Esophagus squamous epithelium (tissue), 5 donors: Measurements from ENCODE around the gene CYSRT1. TPM values are rescaled to one million over a fixed set of nuclear protein-coding genes. Genes with fewer than 3 reads are reported as not detected.
"Not testable (repeated sequence)": the region's sequence is repeated elsewhere in the genome, so short reads cannot be mapped to it uniquely, and the experiment has no call there.

Experiments used
- DNase-seq: peaks from one replicate; lab custom pipeline; 2025; lab: John Stamatoyannopoulos, UW
- H3K27ac ChIP-seq, 4 donors: fragments of 200-600 bp; sonication (generic); one replicate each; pipeline ENCODE4 v1.5.1; 2016 to 2019; ENCODE audit warnings: mild to moderate bottlenecking in 1 of 4
- H3K27me3 ChIP-seq, 4 donors: fragments of 200-600 bp; sonication (generic); 1 replicate in 3 of 4; 2 replicates in 1 of 4; pipeline versions ENCODE4 v1.5.1 to v1.6.0; 2017 to 2021; ENCODE audit warnings: antibody characterized with exemption in 1 of 4
- H3K36me3 ChIP-seq, 3 donors: fragments of 200-600 bp; sonication (generic); one replicate each; pipeline ENCODE4 v1.5.1; 2016 to 2019
- H3K4me1 ChIP-seq, 3 donors: fragments of 200-600 bp; sonication (generic); one replicate each; pipeline ENCODE4 v1.5.1; 2017 to 2019
- H3K4me3 ChIP-seq, 4 donors: fragments of 200-600 bp; sonication (generic); 1 replicate in 3 of 4; 2 replicates in 1 of 4; pipeline ENCODE4 v1.5.1; 2016 to 2019; ENCODE audit warnings: mild to moderate bottlenecking in 2 of 4, moderate library complexity in 1 of 4
- H3K9me3 ChIP-seq, 3 donors: fragments of 200-600 bp; sonication (generic); one replicate each; pipeline ENCODE4 v1.5.1; 2016 to 2019
- POLR2A ChIP-seq, 4 donors: fragments of 450-650 bp; IDR thresholded peaks; one replicate each; pipeline ENCODE4 v1.6.1; 2017; ENCODE audit warnings: antibody characterized with exemption in 4 of 4, mild to moderate bottlenecking in 4 of 4, moderate library complexity in 3 of 4
- WGBS, 2 donors: methylation state at CpG; one replicate each; pipeline ENCODE4 v1.1.5; 2018; 5-methylcytosine and 5-hydroxymethylcytosine counted together
- intact Hi-C: fragments of 100-400 bp; cut with DNase I; formaldehyde crosslinking; loops from one replicate; pipeline ENCODE4 v1.15.0; 2022
- total RNA-seq, 4 donors: library from RNA; depleted of rRNA; stranded (reverse); fragments of >200 nt; gene quantifications; one replicate each; pipeline ENCODE4 v1.1.0, GENCODE V29; 2016
- TF ChIP-seq, protein P1 (sequence below), 6 experiments: fragments of 450-650 bp in 4 of 6; fragments of 200-600 bp in 2 of 6; sonication (generic) in 2 of 6; IDR thresholded peaks; one replicate each; pipeline ENCODE4 v1.5.1; 2016 to 2019; ENCODE audit warnings: antibody characterized with exemption in 6 of 6, mild to moderate bottlenecking in 4 of 6, moderate library complexity in 4 of 6
- donor health status: DM: yes; HTN: yes; CAD: no.

The CYSRT1 gene
- total RNA-seq, 4 donors from 2014 or later = 114 to 301 (median 152) TPM

- WGBS, 2 donors = no CpG with 5 or more reads among the region's 83 CpGs
- intact Hi-C loops = no loop called here
- Histone ChIP-seq H3K27ac (peak overlapping the region; percentile 94 to 100 (median 98)), H3K36me3 (peaks cover 6 to 21% (median 21%) of the 10 kb centered on the region in 3 donors), H3K4me1 (peaks cover 39 to 86% (median 41%) of the 10 kb centered on the region in 3 donors), H3K4me3 (peak overlapping the region; percentile 74 to 97 (median 88)), H3K9me3 (no peaks in the 10 kb centered on the region), H3K27me3 (no peaks in the 10 kb centered on the region)
- no peak for DNase-seq
- TF ChIP-seq, protein P1, sequence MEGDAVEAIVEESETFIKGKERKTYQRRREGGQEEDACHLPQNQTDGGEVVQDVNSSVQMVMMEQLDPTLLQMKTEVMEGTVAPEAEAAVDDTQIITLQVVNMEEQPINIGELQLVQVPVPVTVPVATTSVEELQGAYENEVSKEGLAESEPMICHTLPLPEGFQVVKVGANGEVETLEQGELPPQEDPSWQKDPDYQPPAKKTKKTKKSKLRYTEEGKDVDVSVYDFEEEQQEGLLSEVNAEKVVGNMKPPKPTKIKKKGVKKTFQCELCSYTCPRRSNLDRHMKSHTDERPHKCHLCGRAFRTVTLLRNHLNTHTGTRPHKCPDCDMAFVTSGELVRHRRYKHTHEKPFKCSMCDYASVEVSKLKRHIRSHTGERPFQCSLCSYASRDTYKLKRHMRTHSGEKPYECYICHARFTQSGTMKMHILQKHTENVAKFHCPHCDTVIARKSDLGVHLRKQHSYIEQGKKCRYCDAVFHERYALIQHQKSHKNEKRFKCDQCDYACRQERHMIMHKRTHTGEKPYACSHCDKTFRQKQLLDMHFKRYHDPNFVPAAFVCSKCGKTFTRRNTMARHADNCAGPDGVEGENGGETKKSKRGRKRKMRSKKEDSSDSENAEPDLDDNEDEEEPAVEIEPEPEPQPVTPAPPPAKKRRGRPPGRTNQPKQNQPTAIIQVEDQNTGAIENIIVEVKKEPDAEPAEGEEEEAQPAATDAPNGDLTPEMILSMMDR (IDR thresholded peaks at IDR 0.05) = no peak
- TF ChIP-seq POLR2A (IDR thresholded peaks at IDR 0.05) = no peak
Measured at GRCh38 chr9:137241490-137242268, 16.7 kb downstream of the CYSRT1 start.

DNA sequence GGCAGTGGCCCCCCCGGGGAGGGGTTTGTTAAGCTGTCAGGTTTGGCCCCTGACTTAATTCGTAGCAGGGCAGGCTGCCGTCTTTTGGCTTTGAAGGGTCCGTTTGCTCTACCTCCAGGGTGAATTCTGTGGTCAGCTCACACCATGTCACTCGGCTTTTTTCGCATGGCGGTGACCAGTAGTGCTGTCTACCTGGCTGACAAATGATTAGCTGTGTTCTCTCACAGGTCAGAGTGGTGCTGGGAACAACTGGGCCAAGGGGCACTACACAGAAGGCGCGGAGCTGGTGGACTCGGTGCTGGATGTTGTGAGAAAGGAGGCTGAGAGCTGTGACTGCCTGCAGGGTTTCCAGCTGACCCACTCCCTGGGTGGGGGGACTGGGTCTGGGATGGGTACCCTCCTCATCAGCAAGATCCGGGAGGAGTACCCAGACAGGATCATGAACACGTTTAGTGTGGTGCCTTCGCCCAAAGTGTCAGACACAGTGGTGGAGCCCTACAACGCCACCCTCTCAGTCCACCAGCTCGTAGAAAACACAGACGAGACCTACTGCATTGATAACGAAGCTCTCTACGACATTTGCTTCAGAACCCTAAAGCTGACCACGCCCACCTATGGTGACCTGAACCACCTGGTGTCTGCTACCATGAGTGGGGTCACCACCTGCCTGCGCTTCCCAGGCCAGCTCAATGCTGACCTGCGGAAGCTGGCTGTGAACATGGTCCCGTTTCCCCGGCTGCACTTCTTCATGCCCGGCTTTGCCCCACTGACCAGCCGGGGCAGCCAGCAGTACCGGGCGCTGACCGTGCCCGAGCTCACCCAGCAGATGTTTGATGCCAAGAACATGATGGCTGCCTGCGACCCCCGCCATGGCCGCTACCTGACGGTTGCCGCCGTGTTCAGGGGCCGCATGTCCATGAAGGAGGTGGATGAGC, 17.6 kb downstream of the CYSRT1 start:
- intact Hi-C loops = no loop called here
- H3K9me3 ChIP-seq = no peaks in the 10 kb centered on the region
- peak overlapping the region; percentile 94 to 100 (median 98) for H3K27ac ChIP-seq
- H3K4me3 ChIP-seq = peak overlapping the region; percentile 74 to 97 (median 88)
- H3K4me1 ChIP-seq = peaks cover 34 to 77% (median 37%) of the 10 kb centered on the region in 3 donors
- H3K36me3 ChIP-seq = peaks cover 6 to 21% (median 21%) of the 10 kb centered on the region in 3 donors
- WGBS, 2 donors = 40 to 49% methylated on average over 14 to 15 of the region's 36 CpGs
- no peak for DNase-seq
- no peaks in the 10 kb centered on the region for H3K27me3 ChIP-seq
- no peak for TF ChIP-seq POLR2A (IDR thresholded peaks at IDR 0.05)
- TF ChIP-seq, protein P1 (IDR thresholded peaks at IDR 0.05) = no peak

GRCh38 chr9:137243266-137243625, 18.3 kb downstream of the CYSRT1 start:
- H3K4me3 ChIP-seq = peak overlapping the region in 2 of 4 donors; percentile 86 to 97
- DNase-seq, H3K27me3 ChIP-seq, intact Hi-C loops, H3K9me3 ChIP-seq, H3K27ac ChIP-seq: not testable (repeated sequence)
- peaks cover 6 to 21% (median 21%) of the 10 kb centered on the region in 3 donors for H3K36me3 ChIP-seq
- peaks cover 34 to 70% (median 37%) of the 10 kb centered on the region in 3 donors for H3K4me1 ChIP-seq
- 77% methylated on average over 6 of the region's 18 CpGs; no CpG with 5 or more reads in 1 of the 2 donors for WGBS, 2 donors

- WGBS, 2 donors = 56 to 83% methylated on average over 1 to 7 of the region's 15 CpGs
- Histone ChIP-seq H3K36me3 (peaks cover 6 to 21% (median 21%) of the 10 kb centered on the region in 3 donors), H3K4me3 (no peak overlapping the region), H3K27ac (peak overlapping the region in 2 of 4 donors; percentile 4 to 12), H3K9me3 (no peaks in the 10 kb centered on the region), H3K27me3 (no peaks in the 10 kb centered on the region), H3K4me1 (peaks cover 30 to 64% (median 37%) of the 10 kb centered on the region in 3 donors)
- TF ChIP-seq, protein P1 (IDR thresholded peaks at IDR 0.05) = no peak
- TF ChIP-seq POLR2A (IDR thresholded peaks at IDR 0.05) = no peak
- intact Hi-C loops = no loop called here
- DNase-seq = no peak
Measured at GRCh38 chr9:137243626-137244485, 18.9 kb downstream of the CYSRT1 start.
